HepG2 (cell line): Measurements from ENCODE around the gene SLC25A45. TPM values are rescaled to one million over a fixed set of nuclear protein-coding genes. Genes with fewer than 3 reads are reported as not detected.

Experiments used
- BCL6 ChIP-seq: IDR thresholded peaks from 2 replicates; pipeline ENCODE4 v1.6.1; 2016; ENCODE audit warnings: missing genetic modification reagents, missing compliant biosample characterization
- BHLHE40 ChIP-seq: IDR thresholded peaks from 2 replicates; pipeline ENCODE4 v1.6.1; 2011; ENCODE audit warnings: low read length, improper control_type of control experiment
- FOXO1 ChIP-seq: sonication (generic); formaldehyde crosslinking; IDR thresholded peaks from 2 replicates; pipeline ENCODE4 v1.4.0; 2020; ENCODE audit warnings: missing genetic modification reagents
- GATAD2A ChIP-seq: IDR thresholded peaks from 2 replicates; pipeline ENCODE4 v1.6.1; 2016
- HNF4G ChIP-seq, 2 experiments: sonication (generic) in 1 of 2; formaldehyde crosslinking in 1 of 2; IDR thresholded peaks; 2 replicates each; pipeline versions ENCODE4 v1.4.0 to v1.6.1; 2011 to 2020; ENCODE audit warnings: borderline replicate concordance in 2 of 2, low read depth in 2 of 2, mild to moderate bottlenecking in 2 of 2, low read length in 1 of 2, missing genetic modification reagents in 1 of 2, moderate library complexity in 1 of 2
- KLF11 ChIP-seq: IDR thresholded peaks from 2 replicates; pipeline ENCODE4 v1.6.1; 2016; ENCODE audit warnings: missing compliant biosample characterization
- NR2F6 ChIP-seq, 2 experiments: IDR thresholded peaks; 2 replicates each; pipeline ENCODE4 v1.6.1; 2016; ENCODE audit warnings: antibody characterized with exemption in 1 of 2, mild to moderate bottlenecking in 1 of 2
- RARA ChIP-seq: IDR thresholded peaks from 2 replicates; pipeline ENCODE4 v1.6.1; 2016; ENCODE audit warnings: missing genetic modification reagents, missing compliant biosample characterization
- SOX5 ChIP-seq: IDR thresholded peaks from 2 replicates; pipeline ENCODE4 v1.6.1; 2016; ENCODE audit warnings: borderline replicate concordance
- YY1 ChIP-seq: IDR thresholded peaks from 2 replicates; pipeline ENCODE4 v1.6.1; 2011; ENCODE audit warnings: low read length, low read depth, moderate library complexity, mild to moderate bottlenecking; ENCODE audit not compliant: insufficient read depth, insufficient replicate concordance
- ZBTB1 ChIP-seq: sonication (generic); formaldehyde crosslinking; IDR thresholded peaks from 2 replicates; pipeline ENCODE4 v1.4.0; 2020; ENCODE audit warnings: missing genetic modification reagents, borderline replicate concordance
- ZMYM4 ChIP-seq: sonication (generic); formaldehyde crosslinking; IDR thresholded peaks from 2 replicates; pipeline ENCODE4 v1.8.1; 2023; ENCODE audit warnings: mild to moderate bottlenecking, missing genetic modification reagents
- polyA plus RNA-seq, 8 experiments: library from polyadenylated mRNA; depleted of rRNA in 3 of 8; stranded (reverse) in 7 of 8; unstranded in 1 of 8; fragments of >200 nt; fragmentation: Illumina TruSeq in 4 of 8; extraction: Trizol in 4 of 8; gene quantifications; 2 replicates each; pipeline versions ENCODE4 v1.2.1 to v1.2.3, GENCODE V29; 2011 to 2016; ENCODE audit warnings: low read depth in 4 of 8, missing spikeins in 1 of 8, mixed read lengths in 1 of 8; ENCODE audit not compliant: insufficient read depth in 1 of 8
- total RNA-seq, 5 experiments: library from RNA; depleted of rRNA; stranded (reverse); fragments of >200 nt; fragmentation: Illumina TruSeq; extraction: Trizol; gene quantifications; 2 replicates each; pipeline ENCODE4 v1.2.3, GENCODE V29; 2016; ENCODE audit warnings: low read depth in 1 of 5
- TF ChIP-seq, protein P1 (sequence below): sonication (generic); formaldehyde crosslinking; IDR thresholded peaks from 2 replicates; pipeline ENCODE4 v1.5.1; 2020; ENCODE audit warnings: mild to moderate bottlenecking, missing genetic modification reagents, moderate library complexity
- TF ChIP-seq, protein P2 (sequence below): sonication (generic); formaldehyde crosslinking; IDR thresholded peaks from 2 replicates; pipeline ENCODE4 v1.9.0; 2022; ENCODE audit warnings: low read depth, missing genetic modification reagents
- TF ChIP-seq, protein P3 (sequence below): sonication (generic); formaldehyde crosslinking; IDR thresholded peaks from 2 replicates; pipeline ENCODE4 v1.4.0; 2020; ENCODE audit warnings: missing genetic modification reagents, borderline replicate concordance
- TF ChIP-seq, protein P4 (sequence below): sonication (generic); formaldehyde crosslinking; IDR thresholded peaks from 2 replicates; pipeline ENCODE4 v1.8.1; 2023; ENCODE audit warnings: mild to moderate bottlenecking, inconsistent platforms, moderate library complexity, missing genetic modification reagents, borderline replicate concordance
- TF ChIP-seq, protein P5 (sequence below): sonication (generic); formaldehyde crosslinking; IDR thresholded peaks from 2 replicates; pipeline ENCODE4 v1.8.0; 2023; ENCODE audit warnings: mild to moderate bottlenecking, missing genetic modification reagents

The SLC25A45 gene
- total and polyA plus RNA-seq, 2 of the 13 experiments (the other 11 are each of a cell fraction or from before 2014, with no cell fraction given), result 1.2 to 3.4 TPM

DNA sequence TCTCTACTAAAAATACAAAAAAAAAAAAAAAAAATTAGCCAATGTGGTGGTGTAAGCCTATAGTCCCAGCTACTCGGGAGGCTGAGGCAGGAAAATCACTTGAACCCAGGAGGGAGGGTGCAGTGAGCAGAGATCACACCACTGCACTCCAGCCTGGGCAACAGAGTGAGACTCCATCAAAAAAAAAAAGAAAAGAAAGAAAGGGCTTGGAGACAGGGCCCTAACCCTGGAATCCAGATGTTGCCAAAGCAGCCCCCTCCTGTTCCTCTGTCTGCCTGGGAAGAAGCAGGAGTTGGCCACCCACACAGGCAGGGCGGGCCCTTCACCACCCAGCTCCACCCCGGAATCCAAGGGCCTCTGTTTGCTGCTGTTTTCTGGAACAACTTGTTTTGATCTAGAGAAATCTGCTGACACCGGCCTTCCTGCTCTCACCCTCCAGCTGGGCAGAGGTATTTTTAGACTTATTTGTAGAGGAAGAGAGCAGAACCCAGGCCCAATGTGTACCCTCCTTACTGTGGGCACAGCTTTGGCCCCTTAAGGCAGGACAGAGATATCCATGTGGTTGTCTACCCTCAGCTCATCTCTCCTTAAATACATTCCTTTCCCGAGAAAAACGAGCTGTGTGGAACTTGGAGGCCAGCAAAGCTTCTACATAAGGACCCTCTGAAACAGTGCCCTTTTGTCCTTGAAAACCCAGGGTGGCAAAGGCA, 37.5 kb upstream of the SLC25A45 start (continued):
- TF ChIP-seq, protein P1, sequence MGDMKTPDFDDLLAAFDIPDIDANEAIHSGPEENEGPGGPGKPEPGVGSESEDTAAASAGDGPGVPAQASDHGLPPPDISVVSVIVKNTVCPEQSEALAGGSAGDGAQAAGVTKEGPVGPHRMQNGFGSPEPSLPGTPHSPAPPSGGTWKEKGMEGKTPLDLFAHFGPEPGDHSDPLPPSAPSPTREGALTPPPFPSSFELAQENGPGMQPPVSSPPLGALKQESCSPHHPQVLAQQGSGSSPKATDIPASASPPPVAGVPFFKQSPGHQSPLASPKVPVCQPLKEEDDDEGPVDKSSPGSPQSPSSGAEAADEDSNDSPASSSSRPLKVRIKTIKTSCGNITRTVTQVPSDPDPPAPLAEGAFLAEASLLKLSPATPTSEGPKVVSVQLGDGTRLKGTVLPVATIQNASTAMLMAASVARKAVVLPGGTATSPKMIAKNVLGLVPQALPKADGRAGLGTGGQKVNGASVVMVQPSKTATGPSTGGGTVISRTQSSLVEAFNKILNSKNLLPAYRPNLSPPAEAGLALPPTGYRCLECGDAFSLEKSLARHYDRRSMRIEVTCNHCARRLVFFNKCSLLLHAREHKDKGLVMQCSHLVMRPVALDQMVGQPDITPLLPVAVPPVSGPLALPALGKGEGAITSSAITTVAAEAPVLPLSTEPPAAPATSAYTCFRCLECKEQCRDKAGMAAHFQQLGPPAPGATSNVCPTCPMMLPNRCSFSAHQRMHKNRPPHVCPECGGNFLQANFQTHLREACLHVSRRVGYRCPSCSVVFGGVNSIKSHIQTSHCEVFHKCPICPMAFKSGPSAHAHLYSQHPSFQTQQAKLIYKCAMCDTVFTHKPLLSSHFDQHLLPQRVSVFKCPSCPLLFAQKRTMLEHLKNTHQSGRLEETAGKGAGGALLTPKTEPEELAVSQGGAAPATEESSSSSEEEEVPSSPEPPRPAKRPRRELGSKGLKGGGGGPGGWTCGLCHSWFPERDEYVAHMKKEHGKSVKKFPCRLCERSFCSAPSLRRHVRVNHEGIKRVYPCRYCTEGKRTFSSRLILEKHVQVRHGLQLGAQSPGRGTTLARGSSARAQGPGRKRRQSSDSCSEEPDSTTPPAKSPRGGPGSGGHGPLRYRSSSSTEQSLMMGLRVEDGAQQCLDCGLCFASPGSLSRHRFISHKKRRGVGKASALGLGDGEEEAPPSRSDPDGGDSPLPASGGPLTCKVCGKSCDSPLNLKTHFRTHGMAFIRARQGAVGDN (CRISPR knock-in tag), result peak; percentile 34; the same call in 1 of the 2 replicates
- TF ChIP-seq, protein P2, sequence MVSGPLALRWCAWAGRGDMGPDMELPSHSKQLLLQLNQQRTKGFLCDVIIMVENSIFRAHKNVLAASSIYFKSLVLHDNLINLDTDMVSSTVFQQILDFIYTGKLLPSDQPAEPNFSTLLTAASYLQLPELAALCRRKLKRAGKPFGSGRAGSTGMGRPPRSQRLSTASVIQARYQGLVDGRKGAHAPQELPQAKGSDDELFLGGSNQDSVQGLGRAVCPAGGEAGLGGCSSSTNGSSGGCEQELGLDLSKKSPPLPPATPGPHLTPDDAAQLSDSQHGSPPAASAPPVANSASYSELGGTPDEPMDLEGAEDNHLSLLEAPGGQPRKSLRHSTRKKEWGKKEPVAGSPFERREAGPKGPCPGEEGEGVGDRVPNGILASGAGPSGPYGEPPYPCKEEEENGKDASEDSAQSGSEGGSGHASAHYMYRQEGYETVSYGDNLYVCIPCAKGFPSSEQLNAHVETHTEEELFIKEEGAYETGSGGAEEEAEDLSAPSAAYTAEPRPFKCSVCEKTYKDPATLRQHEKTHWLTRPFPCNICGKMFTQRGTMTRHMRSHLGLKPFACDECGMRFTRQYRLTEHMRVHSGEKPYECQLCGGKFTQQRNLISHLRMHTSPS (CRISPR knock-in tag), result peak; percentile 76
- TF ChIP-seq, protein P3, sequence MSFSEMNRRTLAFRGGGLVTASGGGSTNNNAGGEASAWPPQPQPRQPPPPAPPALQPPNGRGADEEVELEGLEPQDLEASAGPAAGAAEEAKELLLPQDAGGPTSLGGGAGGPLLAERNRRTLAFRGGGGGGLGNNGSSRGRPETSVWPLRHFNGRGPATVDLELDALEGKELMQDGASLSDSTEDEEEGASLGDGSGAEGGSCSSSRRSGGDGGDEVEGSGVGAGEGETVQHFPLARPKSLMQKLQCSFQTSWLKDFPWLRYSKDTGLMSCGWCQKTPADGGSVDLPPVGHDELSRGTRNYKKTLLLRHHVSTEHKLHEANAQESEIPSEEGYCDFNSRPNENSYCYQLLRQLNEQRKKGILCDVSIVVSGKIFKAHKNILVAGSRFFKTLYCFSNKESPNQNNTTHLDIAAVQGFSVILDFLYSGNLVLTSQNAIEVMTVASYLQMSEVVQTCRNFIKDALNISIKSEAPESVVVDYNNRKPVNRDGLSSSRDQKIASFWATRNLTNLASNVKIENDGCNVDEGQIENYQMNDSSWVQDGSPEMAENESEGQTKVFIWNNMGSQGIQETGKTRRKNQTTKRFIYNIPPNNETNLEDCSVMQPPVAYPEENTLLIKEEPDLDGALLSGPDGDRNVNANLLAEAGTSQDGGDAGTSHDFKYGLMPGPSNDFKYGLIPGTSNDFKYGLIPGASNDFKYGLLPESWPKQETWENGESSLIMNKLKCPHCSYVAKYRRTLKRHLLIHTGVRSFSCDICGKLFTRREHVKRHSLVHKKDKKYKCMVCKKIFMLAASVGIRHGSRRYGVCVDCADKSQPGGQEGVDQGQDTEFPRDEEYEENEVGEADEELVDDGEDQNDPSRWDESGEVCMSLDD (CRISPR knock-in tag), result 0 out of 2 replicates have a peak, but pooled peaks have one; percentile 49
- TF ChIP-seq, protein P4, sequence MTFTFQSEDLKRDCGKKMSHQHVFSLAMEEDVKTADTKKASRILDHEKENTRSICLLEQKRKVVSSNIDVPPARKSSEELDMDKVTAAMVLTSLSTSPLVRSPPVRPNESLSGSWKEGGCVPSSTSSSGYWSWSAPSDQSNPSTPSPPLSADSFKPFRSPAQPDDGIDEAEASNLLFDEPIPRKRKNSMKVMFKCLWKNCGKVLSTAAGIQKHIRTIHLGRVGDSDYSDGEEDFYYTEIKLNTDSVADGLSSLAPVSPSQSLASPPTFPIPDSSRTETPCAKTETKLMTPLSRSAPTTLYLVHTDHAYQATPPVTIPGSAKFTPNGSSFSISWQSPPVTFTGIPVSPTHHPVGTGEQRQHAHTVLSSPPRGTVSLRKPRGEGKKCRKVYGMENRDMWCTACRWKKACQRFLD, result no peak
- TF ChIP-seq, protein P5, sequence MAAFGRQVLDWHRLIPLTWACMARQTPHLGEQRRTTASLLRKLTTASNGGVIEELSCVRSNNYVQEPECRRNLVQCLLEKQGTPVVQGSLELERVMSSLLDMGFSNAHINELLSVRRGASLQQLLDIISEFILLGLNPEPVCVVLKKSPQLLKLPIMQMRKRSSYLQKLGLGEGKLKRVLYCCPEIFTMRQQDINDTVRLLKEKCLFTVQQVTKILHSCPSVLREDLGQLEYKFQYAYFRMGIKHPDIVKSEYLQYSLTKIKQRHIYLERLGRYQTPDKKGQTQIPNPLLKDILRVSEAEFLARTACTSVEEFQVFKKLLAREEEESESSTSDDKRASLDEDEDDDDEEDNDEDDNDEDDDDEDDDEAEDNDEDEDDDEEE (CRISPR knock-in tag), result 0 out of 2 replicates have a peak, but pooled peaks have one; percentile 43
- TF ChIP-seq ZMYM4 (CRISPR knock-in tag) (peak; percentile 37; the same call in 1 of the 2 replicates), ZBTB1 (CRISPR knock-in tag) (no peak), BHLHE40 (peak; percentile 28; the same call in 1 of the 2 replicates), HNF4G (IDR thresholded peaks at IDR 0.05; ENCODE audit: borderline replicate concordance, low read depth, low read length) (no peak), HNF4G (CRISPR knock-in tag; IDR thresholded peaks at IDR 0.05; ENCODE audit: borderline replicate concordance, low read depth) (peak; percentile 41; the same call in 1 of the 2 replicates), SOX5 (CRISPR knock-in tag) (peak; percentile 61; the same call in 1 of the 2 replicates), YY1 (peak; percentile 53), RARA (CRISPR knock-in tag) (peak; percentile 69), FOXO1 (CRISPR knock-in tag) (peak; percentile 72; the same call in 1 of the 2 replicates), KLF11 (peak; percentile 16; the same call in 1 of the 2 replicates), NR2F6 (IDR thresholded peaks at IDR 0.05) (no peak; the same call in 1 of the 2 replicates), NR2F6 (CRISPR knock-in tag; IDR thresholded peaks at IDR 0.05) (peak; percentile 67), GATAD2A (CRISPR knock-in tag) (peak; percentile 78), BCL6 (CRISPR knock-in tag) (peak; percentile 41; the same call in 1 of the 2 replicates)
